H9 (cell line): ENCODE measurements around the gene DGKB. TPM values are rescaled to one million over a fixed set of nuclear protein-coding genes. Genes with fewer than 3 reads are reported as not detected.

Source experiments
- DNase-seq: peaks from one replicate; pipeline ENCODE4 v3.0.0-alpha.2; 2017
- H2AFZ ChIP-seq: one replicate; pipeline ENCODE4 v1.6.1; 2013; ENCODE audit warnings: mild to moderate bottlenecking, low read length, control low read depth, moderate library complexity
- H2AK5ac ChIP-seq: 2 replicates; pipeline ENCODE4 v1.6.1; 2013; ENCODE audit warnings: low read length, control low read depth, mixed read lengths; ENCODE audit not compliant: insufficient read length
- H2BK120ac ChIP-seq: one replicate; pipeline ENCODE4 v1.6.1; 2013; ENCODE audit warnings: low read depth, mild to moderate bottlenecking, low read length, control low read depth, inconsistent platforms; ENCODE audit not compliant: poor library complexity, severe bottlenecking
- H2BK12ac ChIP-seq: 2 replicates; pipeline ENCODE4 v1.6.1; 2013; ENCODE audit warnings: low read length, control low read depth, mixed read lengths, low read depth; ENCODE audit not compliant: insufficient read length
- H2BK15ac ChIP-seq: 2 replicates; pipeline ENCODE4 v1.6.1; 2013; ENCODE audit warnings: low read depth, low read length, control low read depth
- H2BK20ac ChIP-seq: one replicate; pipeline ENCODE4 v1.6.1; 2013; ENCODE audit warnings: low read depth, mild to moderate bottlenecking, low read length, control low read depth, inconsistent platforms; ENCODE audit not compliant: poor library complexity, severe bottlenecking
- H2BK5ac ChIP-seq: 2 replicates; pipeline ENCODE4 v1.6.1; 2013; ENCODE audit warnings: low read length, control low read depth, mixed read lengths; ENCODE audit not compliant: insufficient read length
- H3K14ac ChIP-seq: 2 replicates; pipeline ENCODE4 v1.6.1; 2013; ENCODE audit warnings: low read length, control low read depth; ENCODE audit not compliant: insufficient read depth
- H3K18ac ChIP-seq: 2 replicates; pipeline ENCODE4 v1.6.1; 2013; ENCODE audit warnings: low read depth, mild to moderate bottlenecking, mixed read lengths, low read length, control low read depth; ENCODE audit not compliant: insufficient read length
- H3K23ac ChIP-seq: 2 replicates; pipeline ENCODE4 v1.6.1; 2013; ENCODE audit warnings: low read length, control low read depth, mixed read lengths, low read depth; ENCODE audit not compliant: insufficient read length
- H3K23me2 ChIP-seq: 2 replicates; pipeline ENCODE4 v1.6.1; 2013; ENCODE audit warnings: low read depth, mild to moderate bottlenecking, mixed read lengths, low read length, control low read depth; ENCODE audit not compliant: insufficient read length, poor library complexity, severe bottlenecking
- H3K27ac ChIP-seq: 2 replicates; pipeline ENCODE4 v1.5.1; 2013; ENCODE audit warnings: low read length, control low read depth, mixed read lengths, low read depth; ENCODE audit not compliant: insufficient read length
- H3K27me3 ChIP-seq: 2 replicates; pipeline ENCODE4 v1.6.1; 2013; ENCODE audit warnings: low read length, control low read depth, inconsistent platforms; ENCODE audit not compliant: insufficient read depth
- H3K4ac ChIP-seq: 2 replicates; pipeline ENCODE4 v1.6.1; 2013; ENCODE audit warnings: low read depth, mild to moderate bottlenecking, control low read depth, inconsistent platforms, low read length, moderate library complexity
- H3K4me1 ChIP-seq: 2 replicates; pipeline ENCODE4 v1.6.1; 2013; ENCODE audit warnings: low read length, control low read depth, inconsistent platforms; ENCODE audit not compliant: insufficient read depth
- H3K4me2 ChIP-seq: 2 replicates; pipeline ENCODE4 v1.6.1; 2013; ENCODE audit warnings: low read length, control low read depth, mixed read lengths; ENCODE audit not compliant: insufficient read length, insufficient read depth
- H3K56ac ChIP-seq: 2 replicates; pipeline ENCODE4 v1.6.1; 2013; ENCODE audit warnings: low read depth, mild to moderate bottlenecking, mixed read lengths, low read length, control low read depth; ENCODE audit not compliant: insufficient read length
- H3K79me1 ChIP-seq: 2 replicates; pipeline ENCODE4 v1.6.1; 2013; ENCODE audit warnings: low read depth, mild to moderate bottlenecking, moderate library complexity, low read length, control low read depth, inconsistent platforms; ENCODE audit not compliant: insufficient read depth, poor library complexity, severe bottlenecking
- H3K79me2 ChIP-seq: 2 replicates; pipeline ENCODE4 v1.6.1; 2013; ENCODE audit warnings: low read length, control low read depth, inconsistent platforms; ENCODE audit not compliant: insufficient read depth
- H3K9ac ChIP-seq: 2 replicates; pipeline ENCODE4 v1.6.1; 2013; ENCODE audit warnings: low read length, control low read depth, mixed read lengths; ENCODE audit not compliant: insufficient read length; ENCODE audit errors: extremely low read depth
- H3K9me3 ChIP-seq: one replicate; pipeline ENCODE4 v1.6.1; 2013; ENCODE audit warnings: low read depth, low read length, inconsistent platforms; ENCODE audit not compliant: control insufficient read depth
- H3T11ph ChIP-seq: one replicate; pipeline ENCODE4 v1.6.1; 2013; ENCODE audit warnings: mild to moderate bottlenecking, low read length, control low read depth, inconsistent platforms
- H4K20me1 ChIP-seq: one replicate; pipeline ENCODE4 v1.6.1; 2013; ENCODE audit not compliant: control insufficient read depth, insufficient read length, insufficient read depth
- H4K5ac ChIP-seq: 2 replicates; pipeline ENCODE4 v1.6.1; 2013; ENCODE audit warnings: low read depth, mild to moderate bottlenecking, mixed read lengths, low read length, control low read depth; ENCODE audit not compliant: insufficient read length
- H4K8ac ChIP-seq: replicated peaks from 2 replicates; pipeline ENCODE4 v1.6.1; 2013; ENCODE audit warnings: low read length, control low read depth, mixed read lengths, low read depth; ENCODE audit not compliant: insufficient read length
- H4K91ac ChIP-seq: 2 replicates; pipeline ENCODE4 v1.6.1; 2013; ENCODE audit warnings: low read depth, mild to moderate bottlenecking, moderate library complexity, mixed read lengths, low read length, control low read depth; ENCODE audit not compliant: insufficient read length
- H3K27ac Mint-ChIP-seq, 3 experiments: 2 replicates in 2 of 3; 3 replicates in 1 of 3; pipeline ENCODE4 v1.8.0; 2020 to 2021; ENCODE audit warnings: mixed read lengths in 3 of 3, mild to moderate bottlenecking in 1 of 3, moderate library complexity in 1 of 3
- H3K27me3 Mint-ChIP-seq: 2 replicates; pipeline ENCODE4 v1.8.0; 2021; ENCODE audit warnings: low read depth, mild to moderate bottlenecking, moderate library complexity, mixed read lengths
- H3K36me3 Mint-ChIP-seq, 3 experiments: 2 replicates in 2 of 3; 3 replicates in 1 of 3; pipeline ENCODE4 v1.8.0; 2020 to 2021; ENCODE audit warnings: low read depth in 3 of 3, mixed read lengths in 3 of 3; ENCODE audit not compliant: insufficient read depth in 1 of 3
- H3K4me1 Mint-ChIP-seq, 2 experiments: 2 replicates each; pipeline ENCODE4 v1.8.0; 2020; ENCODE audit warnings: mixed read lengths in 2 of 2
- H3K4me3 Mint-ChIP-seq, 2 experiments: 2 replicates in 1 of 2; 3 replicates in 1 of 2; pipeline ENCODE4 v1.8.0; 2020 to 2021; ENCODE audit warnings: mild to moderate bottlenecking in 2 of 2, mixed read lengths in 2 of 2, moderate library complexity in 1 of 2
- H3K9me3 Mint-ChIP-seq, 2 experiments: 2 replicates in 1 of 2; 3 replicates in 1 of 2; pipeline ENCODE4 v1.8.0; 2020; ENCODE audit warnings: mild to moderate bottlenecking in 2 of 2, mixed read lengths in 2 of 2, moderate library complexity in 1 of 2
- CTCF ChIP-seq: fragments of 200-600 bp; sonication (generic); conservative IDR thresholded peaks from 3 replicates; pipeline ENCODE4 v1.8.0; 2021; ENCODE audit warnings: antibody characterized with exemption, mild to moderate bottlenecking
- total RNA-seq: library from RNA; stranded (reverse); gene quantifications from 2 replicates; pipeline ENCODE4 v1.2.1, GENCODE V29; 2021

The DGKB gene
- total RNA-seq, 1 experiment from 2014 or later, result 0.26 TPM

GRCh38 chr7:14596421-14596820 is 306.1 kb downstream of the DGKB start:
- Histone ChIP-seq H3K4me2 (no peak overlapping the region), H3T11ph (no peak overlapping the region)
- no peaks in the 10 kb centered on the region for H3K9me3 Mint-ChIP-seq

More at GRCh38 chr7:14596421-14596820, 306.1 kb downstream of the DGKB start:
- H3K27ac ChIP-seq, result no peak overlapping the region
- no peaks in the 10 kb centered on the region for H3K9me3 ChIP-seq
- no peak overlapping the region for H3K56ac ChIP-seq
- H3K4ac ChIP-seq, result no peak overlapping the region
- no peak for TF ChIP-seq CTCF
- H4K5ac ChIP-seq, result no peak overlapping the region
- no peak for DNase-seq
- H3K4me1 ChIP-seq, result no peaks in the 10 kb centered on the region
- no peaks in the 10 kb centered on the region for H3K27me3 ChIP-seq
- H3K79me1 ChIP-seq, result no peaks in the 10 kb centered on the region
- H2BK12ac ChIP-seq, result no peak overlapping the region
- H3K27ac Mint-ChIP-seq, result no peak overlapping the region
- no peak overlapping the region for H4K91ac ChIP-seq
- H2BK15ac ChIP-seq, result no peak overlapping the region
- no peak overlapping the region for H2AFZ ChIP-seq
- no peak overlapping the region for H4K8ac ChIP-seq
- no peaks in the 10 kb centered on the region for H3K27me3 Mint-ChIP-seq
- no peak overlapping the region for H3K14ac ChIP-seq
- no peaks in the 10 kb centered on the region for H3K4me1 Mint-ChIP-seq
- H2BK120ac ChIP-seq, result no peak overlapping the region
- H3K4me3 Mint-ChIP-seq, result no peak overlapping the region
- H3K9ac ChIP-seq, result no peak overlapping the region
- no peak overlapping the region for H3K18ac ChIP-seq
- no peak overlapping the region for H2AK5ac ChIP-seq
- no peaks in the 10 kb centered on the region for H4K20me1 ChIP-seq
- H2BK5ac ChIP-seq, result no peak overlapping the region
- H3K79me2 ChIP-seq, result no peaks in the 10 kb centered on the region
- H3K36me3 Mint-ChIP-seq, result no peaks in the 10 kb centered on the region
- no peak overlapping the region for H3K23ac ChIP-seq
- H2BK20ac ChIP-seq, result no peak overlapping the region
- H3K23me2 ChIP-seq, result no peaks in the 10 kb centered on the region
